ENCODE data around the gene ZMIZ1.

The ZMIZ1 gene

DNA sequence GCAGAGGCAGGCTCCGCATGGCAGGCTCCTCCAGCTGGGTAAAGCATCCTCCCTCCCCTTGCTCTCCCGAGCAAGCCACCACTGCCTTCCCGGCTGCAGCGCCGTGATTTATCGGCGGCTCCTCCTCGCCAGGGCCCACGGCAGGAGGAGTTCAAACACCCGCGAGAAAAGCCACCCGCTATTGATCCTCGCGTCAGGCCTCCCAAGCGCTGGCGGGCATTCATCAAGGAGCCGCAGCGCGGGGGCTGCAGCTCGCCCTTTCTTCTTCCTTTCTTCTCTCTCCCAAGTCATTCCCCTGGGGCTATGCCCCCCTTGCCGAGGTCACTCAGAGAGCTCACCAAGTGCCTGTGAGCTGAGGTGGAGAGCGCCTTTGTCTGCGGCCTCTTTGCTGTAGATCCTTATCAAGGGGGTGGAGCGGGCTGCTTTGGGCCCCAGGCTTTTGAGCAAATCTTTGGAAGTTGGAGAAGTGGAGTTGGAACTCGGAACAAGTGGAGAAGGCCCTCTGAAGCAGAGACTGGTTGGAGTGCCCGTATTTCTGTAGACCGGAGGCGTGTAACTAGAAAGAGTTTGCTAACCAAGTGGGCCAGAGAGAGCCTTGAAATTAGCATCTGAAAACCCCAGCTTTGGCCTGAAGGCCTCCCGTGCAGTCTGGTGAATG lies 171.3 kb downstream of the ZMIZ1 start:
- no peak for DNase-seq (ENCODE audit: extremely low read depth, insufficient read length)
- TF ChIP-seq, protein P1, sequence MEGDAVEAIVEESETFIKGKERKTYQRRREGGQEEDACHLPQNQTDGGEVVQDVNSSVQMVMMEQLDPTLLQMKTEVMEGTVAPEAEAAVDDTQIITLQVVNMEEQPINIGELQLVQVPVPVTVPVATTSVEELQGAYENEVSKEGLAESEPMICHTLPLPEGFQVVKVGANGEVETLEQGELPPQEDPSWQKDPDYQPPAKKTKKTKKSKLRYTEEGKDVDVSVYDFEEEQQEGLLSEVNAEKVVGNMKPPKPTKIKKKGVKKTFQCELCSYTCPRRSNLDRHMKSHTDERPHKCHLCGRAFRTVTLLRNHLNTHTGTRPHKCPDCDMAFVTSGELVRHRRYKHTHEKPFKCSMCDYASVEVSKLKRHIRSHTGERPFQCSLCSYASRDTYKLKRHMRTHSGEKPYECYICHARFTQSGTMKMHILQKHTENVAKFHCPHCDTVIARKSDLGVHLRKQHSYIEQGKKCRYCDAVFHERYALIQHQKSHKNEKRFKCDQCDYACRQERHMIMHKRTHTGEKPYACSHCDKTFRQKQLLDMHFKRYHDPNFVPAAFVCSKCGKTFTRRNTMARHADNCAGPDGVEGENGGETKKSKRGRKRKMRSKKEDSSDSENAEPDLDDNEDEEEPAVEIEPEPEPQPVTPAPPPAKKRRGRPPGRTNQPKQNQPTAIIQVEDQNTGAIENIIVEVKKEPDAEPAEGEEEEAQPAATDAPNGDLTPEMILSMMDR (IDR thresholded peaks at IDR 0.05; ENCODE audit: insufficient read depth, low read length, poor library complexity, severe bottlenecking): no peak
- H3K36me3 ChIP-seq (ENCODE audit: control insufficient read depth, insufficient read depth, low read length): no peaks in the 10 kb centered on the region
- H3K27me3 ChIP-seq (replicated peaks; ENCODE audit: control insufficient read depth, insufficient read depth, low read length): no peaks in the 10 kb centered on the region; the same call in 1 of the 2 replicates
- no peak overlapping the region for H3K4me3 ChIP-seq (replicated peaks; ENCODE audit: low read depth, low read length)

DNA sequence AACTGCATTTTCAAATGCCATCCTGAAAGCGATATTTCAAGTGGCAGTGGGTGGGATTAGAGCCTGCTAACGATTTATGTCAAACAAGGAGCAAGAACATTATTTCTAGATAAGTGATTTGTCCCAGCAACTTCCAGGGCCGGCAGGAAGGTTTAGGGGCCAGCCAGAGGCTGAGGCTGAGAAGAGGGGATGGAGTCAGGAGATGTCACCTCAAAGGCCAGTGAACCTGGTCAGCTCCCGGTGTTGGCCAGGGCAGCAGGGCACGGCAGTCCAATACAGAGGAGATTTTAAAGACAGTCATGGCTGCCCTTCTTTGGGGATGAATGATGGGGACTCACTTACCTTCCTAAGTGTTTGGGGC lies 172.8 kb downstream of the ZMIZ1 start:
- DNase-seq (ENCODE audit: extremely low read depth, insufficient read length): no peak
- Histone ChIP-seq H3K27me3 (replicated peaks; ENCODE audit: control insufficient read depth, insufficient read depth, low read length) (no peaks in the 10 kb centered on the region), H3K36me3 (ENCODE audit: control insufficient read depth, insufficient read depth, low read length) (no peaks in the 10 kb centered on the region; the same call in none of the 2 replicates), H3K4me3 (replicated peaks; ENCODE audit: low read depth, low read length) (peak overlapping the region; percentile 81)
- TF ChIP-seq, protein P1 (IDR thresholded peaks at IDR 0.05; ENCODE audit: insufficient read depth, low read length, poor library complexity, severe bottlenecking): no peak

DNA sequence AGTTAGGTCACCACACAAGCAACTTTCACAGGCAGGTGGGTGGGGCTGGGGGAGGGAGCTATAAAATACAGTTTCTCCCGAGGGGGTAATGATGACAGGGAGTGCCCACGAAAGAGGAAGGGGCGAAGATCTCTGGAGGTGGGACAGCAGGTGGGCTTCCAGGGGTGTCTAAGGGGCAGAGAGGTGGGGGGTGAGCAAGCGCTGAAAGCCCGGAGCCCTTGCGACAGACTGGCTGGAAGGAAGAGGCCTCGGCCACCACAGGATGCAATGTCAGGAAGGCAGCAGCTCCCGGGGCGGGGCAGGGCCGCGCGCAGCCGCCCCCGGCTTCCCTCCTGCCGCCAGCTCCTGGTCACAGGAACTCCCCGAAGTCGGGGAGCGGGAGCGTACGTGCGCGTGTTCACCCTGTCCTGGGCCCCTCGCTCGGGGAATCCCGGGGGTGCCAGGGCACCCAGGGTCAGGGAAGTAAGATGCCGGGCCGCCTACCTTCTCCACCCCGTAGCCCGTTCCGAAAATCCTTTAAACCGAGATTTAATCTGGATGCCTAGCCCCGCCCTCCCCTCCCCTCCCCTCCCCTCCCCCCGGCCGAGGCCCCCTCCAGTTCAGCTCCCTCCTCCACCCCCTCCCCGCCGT lies 173.3 kb downstream of the ZMIZ1 start:
- DNase-seq (ENCODE audit: extremely low read depth, insufficient read length): peak; percentile 85
- H3K27me3 ChIP-seq (replicated peaks; ENCODE audit: control insufficient read depth, insufficient read depth, low read length): no peaks in the 10 kb centered on the region
- H3K36me3 ChIP-seq (ENCODE audit: control insufficient read depth, insufficient read depth, low read length): peaks cover 2% of the 10 kb centered on the region
- TF ChIP-seq, protein P1 (IDR thresholded peaks at IDR 0.05; ENCODE audit: insufficient read depth, low read length, poor library complexity, severe bottlenecking): no peak
- H3K4me3 ChIP-seq (replicated peaks; ENCODE audit: low read depth, low read length): peak overlapping the region; percentile 81

DNA sequence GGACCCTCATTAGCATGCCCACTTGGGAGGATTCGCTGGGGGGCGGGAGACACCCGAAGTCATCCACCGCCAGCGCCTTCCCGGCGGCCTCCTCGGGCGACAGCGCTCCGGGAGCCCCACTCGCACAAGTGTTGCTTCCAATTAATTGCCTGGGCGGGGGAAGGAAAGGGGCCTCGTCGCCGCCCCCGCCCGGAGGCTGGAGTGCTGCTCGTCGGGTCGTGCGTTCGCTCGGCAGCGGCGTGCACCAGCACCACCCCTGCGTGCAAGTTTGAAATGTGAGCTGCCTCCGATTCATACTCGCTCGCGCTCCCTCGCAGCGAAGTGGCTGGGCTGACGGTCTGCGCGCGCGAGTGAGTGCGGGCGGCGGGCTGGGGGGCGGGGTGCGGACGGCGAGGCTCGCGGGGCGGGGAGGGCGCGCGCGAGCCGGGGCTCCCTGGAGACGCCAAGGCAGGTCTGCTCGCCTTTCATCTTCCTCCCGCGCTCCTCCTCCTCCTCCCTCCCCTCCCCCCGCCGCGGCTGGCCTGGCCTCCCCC lies 173.9 kb downstream of the ZMIZ1 start:
- peak overlapping the region; percentile 81 for H3K4me3 ChIP-seq (replicated peaks; ENCODE audit: low read depth, low read length)
- TF ChIP-seq, protein P1 (IDR thresholded peaks at IDR 0.05; ENCODE audit: insufficient read depth, low read length, poor library complexity, severe bottlenecking): no peak
- DNase-seq (ENCODE audit: extremely low read depth, insufficient read length): peak; percentile 86

DNA sequence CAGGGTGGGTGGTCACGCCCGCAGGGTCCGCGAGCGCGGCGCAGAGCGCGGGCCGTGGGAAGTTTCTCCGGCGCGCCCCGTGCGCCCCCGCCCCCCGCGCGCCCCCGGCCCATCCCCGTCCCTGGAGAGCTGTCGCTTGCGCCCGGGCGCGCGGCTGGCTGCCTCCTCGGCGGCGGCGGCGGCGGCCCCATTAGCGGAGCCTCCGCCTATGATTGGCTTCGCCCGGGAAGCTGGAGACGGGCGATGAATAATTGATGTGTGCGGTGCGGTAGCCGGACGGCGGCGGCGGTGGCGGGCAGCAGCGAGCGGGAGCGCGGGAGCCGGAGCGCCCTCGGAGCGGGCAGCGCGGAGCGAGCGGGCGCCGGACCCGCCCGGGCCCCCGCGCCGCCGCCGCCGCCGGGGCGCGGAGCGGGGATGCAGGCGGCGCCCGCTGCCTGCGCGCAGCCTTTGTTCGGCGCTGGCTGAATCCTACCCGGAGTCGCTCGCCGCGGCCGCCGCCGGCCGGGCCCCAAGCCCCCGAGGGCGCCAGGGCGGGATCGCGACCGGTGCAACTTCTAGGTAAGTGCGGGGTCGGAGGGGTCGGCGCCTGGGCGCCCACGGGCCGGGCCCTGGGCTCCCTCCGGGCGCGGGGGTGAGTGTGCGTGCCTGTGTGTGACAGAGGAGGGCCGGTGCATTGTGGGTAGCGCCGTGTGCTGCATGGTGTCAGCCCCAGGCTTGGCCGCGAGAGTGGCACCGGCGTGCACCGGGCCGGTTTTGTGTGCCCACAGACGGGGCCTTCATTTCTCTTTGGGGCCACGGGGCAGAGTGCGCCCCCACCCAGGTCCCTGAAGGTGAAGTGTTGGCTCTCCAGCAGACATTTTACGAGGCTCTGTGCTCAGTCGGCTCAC lies 174.7 kb downstream of the ZMIZ1 start:
- Histone ChIP-seq H3K27me3 (replicated peaks; ENCODE audit: control insufficient read depth, insufficient read depth, low read length) (no peaks in the 10 kb centered on the region), H3K4me3 (replicated peaks; ENCODE audit: low read depth, low read length) (peak overlapping the region; percentile 81), H3K36me3 (ENCODE audit: control insufficient read depth, insufficient read depth, low read length) (peaks cover 2% of the 10 kb centered on the region)
- peak; percentile 81 for DNase-seq (ENCODE audit: extremely low read depth, insufficient read length)
- TF ChIP-seq, protein P1 (IDR thresholded peaks at IDR 0.05; ENCODE audit: insufficient read depth, low read length, poor library complexity, severe bottlenecking): no peak

More for the DNA sequence above, 173.9 kb downstream of the ZMIZ1 start:
- no peaks in the 10 kb centered on the region for H3K27me3 ChIP-seq (replicated peaks; ENCODE audit: control insufficient read depth, insufficient read depth, low read length)
- peaks cover 2% of the 10 kb centered on the region for H3K36me3 ChIP-seq (ENCODE audit: control insufficient read depth, insufficient read depth, low read length)
